K562 (cell line): ENCODE results near the gene SAE1. TPM values are rescaled to one million over a fixed set of nuclear protein-coding genes. Genes with fewer than 3 reads are reported as not detected.

ENCODE experiments used
- ARNT ChIP-seq, 2 experiments: fragments of 450-650 bp; IDR thresholded peaks; 2 replicates each; pipeline ENCODE4 v1.6.1; 2016; ENCODE audit warnings: mild to moderate bottlenecking in 1 of 2
- ESRRA ChIP-seq: fragments of 450-650 bp; IDR thresholded peaks from 2 replicates; pipeline ENCODE4 v1.6.1; 2014; ENCODE audit warnings: low read depth, mild to moderate bottlenecking, moderate library complexity, borderline replicate concordance
- GTF2B ChIP-seq: IDR thresholded peaks from 2 replicates; pipeline ENCODE4 v1.6.1; 2011; ENCODE audit not compliant: insufficient read length; ENCODE audit errors: extremely low read depth
- PTTG1 ChIP-seq: fragments of 450-650 bp; IDR thresholded peaks from 2 replicates; pipeline ENCODE4 v1.6.1; 2016; ENCODE audit warnings: low read depth, mild to moderate bottlenecking, missing genetic modification characterization, missing compliant biosample characterization
- RNF219 ChIP-seq: fragments of 250-450 bp; sonication (Bioruptor Pico); IDR thresholded peaks from 2 replicates; pipeline ENCODE4 v1.5.0; 2022; ENCODE audit warnings: mild to moderate bottlenecking
- ZBTB9 ChIP-seq: fragments of 450-650 bp; formaldehyde crosslinking; IDR thresholded peaks from 2 replicates; pipeline ENCODE4 v1.4.0; 2020; ENCODE audit warnings: mild to moderate bottlenecking, moderate library complexity
- polyA plus RNA-seq, 8 experiments: library from polyadenylated mRNA; depleted of rRNA in 4 of 8; stranded (reverse) in 5 of 8; unstranded in 3 of 8; fragments of >200 nt; fragmentation: Nextera tagmentation in 2 of 8; fragmentation: Illumina TruSeq in 1 of 8; extraction: Ambion mirVana in 2 of 8; extraction: Trizol in 1 of 8; gene quantifications; 2 replicates each; pipeline versions ENCODE4 v1.2.1 to v1.2.3, GENCODE V29; 2011 to 2014; ENCODE audit warnings: inconsistent platforms in 1 of 8, missing spikeins in 1 of 8
- total RNA-seq, 7 experiments: library from RNA; depleted of rRNA in 6 of 7; stranded (reverse); fragments of >200 nt in 6 of 7; fragmentation: Illumina TruSeq in 2 of 7; extraction: Trizol in 2 of 7; gene quantifications; 2 replicates each; pipeline versions ENCODE4 v1.2.1 to v1.2.3, GENCODE V29; 2011 to 2021; ENCODE audit warnings: low replicate concordance in 1 of 7

Gene SAE1
- total and polyA plus RNA-seq, 9 of the 15 experiments (the other 6 are each of a cell fraction or from before 2014, with no cell fraction given): 82.8 to 299 (median 217) TPM

- TF ChIP-seq ZBTB9 (0 out of 2 replicates have a peak, but pooled peaks have one; percentile 42), ARNT (IDR thresholded peaks at IDR 0.05) (no peak), GTF2B (no peak), RNF219 (CRISPR knock-in tag) (no peak), ESRRA (no peak), PTTG1 (tag) (no peak)
These were observed 97.7 kb downstream of the SAE1 start (continued) for GRCh38 chr19:47228168-47228936.
